Measurements from ENCODE around the gene PRKCSH. TPM values are rescaled to one million over a fixed set of nuclear protein-coding genes. Genes with fewer than 3 reads are reported as not detected.

The PRKCSH gene
- total RNA-seq, 4 donors from 2014 or later: 142 to 198 (median 178) TPM

GRCh38 chr19:11446652-11447301 is 11.3 kb downstream of the PRKCSH start:
- 69 to 77% methylated on average over 12 to 18 of the region's 23 CpGs for whole genome bisulfite sequencing, 2 donors
- Histone ChIP-seq H3K27me3 (no peaks in the 10 kb centered on the region), H3K4me3 (replicated peaks in 1 of 3) (no peak overlapping the region), H3K9me3 (no peaks in the 10 kb centered on the region), H3K36me3 (peaks cover 51 to 73% of the 10 kb centered on the region in 2 donors), H3K4me1 (no peaks in the 10 kb centered on the region), H3K27ac (no peak overlapping the region)
- DNase-seq: peak; percentile 42 to 43
- peak; percentile 29 to 71 (median 63) for TF ChIP-seq CTCF (IDR thresholded peaks at IDR 0.05)
- TF ChIP-seq POLR2A (IDR thresholded peaks at IDR 0.05): no peak
- intact Hi-C loops (cut with DNase I): no loop called here

GRCh38 chr19:11447347-11448262 is 12.2 kb downstream of the PRKCSH start:
- intact Hi-C loops (cut with DNase I): no loop called here

GRCh38 chr19:11448410-11448809 is 13.0 kb downstream of the PRKCSH start:
- no peak overlapping the region for H3K4me3 ChIP-seq (replicated peaks in 1 of 3)
- no peaks in the 10 kb centered on the region for H3K4me1 ChIP-seq
- WGBS, 2 donors: 91% methylated on average over 10 to 12 of the region's 13 CpGs
- TF ChIP-seq CTCF (IDR thresholded peaks at IDR 0.05) (no peak), POLR2A (IDR thresholded peaks at IDR 0.05) (no peak)
- no peak for DNase-seq
- H3K36me3 ChIP-seq: peaks cover 47 to 59% of the 10 kb centered on the region in 2 donors
- intact Hi-C loops (cut with DNase I): no loop called here
- no peak overlapping the region for H3K27ac ChIP-seq
- no peaks in the 10 kb centered on the region for H3K9me3 ChIP-seq
- H3K27me3 ChIP-seq: no peaks in the 10 kb centered on the region

More at GRCh38 chr19:11447347-11448262, 12.2 kb downstream of the PRKCSH start:
- no peak for DNase-seq
- H3K27ac ChIP-seq: no peak overlapping the region
- peaks cover 47 to 66% of the 10 kb centered on the region in 2 donors for H3K36me3 ChIP-seq
- no peak overlapping the region for H3K4me3 ChIP-seq (replicated peaks in 1 of 3)
- H3K9me3 ChIP-seq: no peaks in the 10 kb centered on the region
- no peaks in the 10 kb centered on the region for H3K27me3 ChIP-seq
- WGBS, 2 donors: 92 to 96% methylated on average over 21 to 26 of the region's 35 CpGs
- H3K4me1 ChIP-seq: no peaks in the 10 kb centered on the region
- TF ChIP-seq POLR2A (IDR thresholded peaks at IDR 0.05): no peak
- no peak for TF ChIP-seq CTCF (IDR thresholded peaks at IDR 0.05)

- no peaks in the 10 kb centered on the region for H3K27me3 ChIP-seq
- DNase-seq: no peak
- no peaks in the 10 kb centered on the region for H3K4me1 ChIP-seq
- TF ChIP-seq POLR2A (IDR thresholded peaks at IDR 0.05) (no peak), CTCF (IDR thresholded peaks at IDR 0.05) (no peak)
- no peak overlapping the region for H3K27ac ChIP-seq
- H3K36me3 ChIP-seq: peaks cover 47 to 53% of the 10 kb centered on the region in 2 donors
- H3K4me3 ChIP-seq (replicated peaks in 1 of 3): no peak overlapping the region
- no peaks in the 10 kb centered on the region for H3K9me3 ChIP-seq
- WGBS, 2 donors: 96 to 97% methylated on average over 7 to 21 of the region's 31 CpGs
- intact Hi-C loops (cut with DNase I): no loop called here
Measured at GRCh38 chr19:11448923-11449554, 13.6 kb downstream of the PRKCSH start.
